Activated naive CD8-positive, alpha-beta T cell (primary cell): Measurements from ENCODE around the gene SCIN.
"Not testable (repeated sequence)": the region's sequence is repeated elsewhere in the genome, so short reads cannot be mapped to it uniquely, and the experiment has no call there.

ENCODE experiments used
- H3K27ac Mint-ChIP-seq: one replicate; pipeline ENCODE4 v1.8.0; 2021; ENCODE audit warnings: mixed read lengths
- H3K27me3 Mint-ChIP-seq: one replicate; pipeline ENCODE4 v1.8.0; 2021; ENCODE audit warnings: mixed read lengths
- H3K36me3 Mint-ChIP-seq: one replicate; pipeline ENCODE4 v1.8.0; 2021; ENCODE audit warnings: mixed read lengths
- H3K4me1 Mint-ChIP-seq: one replicate; pipeline ENCODE4 v1.8.0; 2021; ENCODE audit warnings: low read depth, mixed read lengths
- H3K4me3 Mint-ChIP-seq: one replicate; pipeline ENCODE4 v1.8.0; 2021; ENCODE audit warnings: mild to moderate bottlenecking, mixed read lengths
- H3K9me3 Mint-ChIP-seq: one replicate; pipeline ENCODE4 v1.8.0; 2021; ENCODE audit warnings: low read depth, mixed read lengths

Gene SCIN

GRCh38 chr7:12691388-12691787 lies 120.9 kb downstream of the SCIN start:
- H3K36me3 Mint-ChIP-seq, H3K27me3 Mint-ChIP-seq, H3K4me3 Mint-ChIP-seq, H3K27ac Mint-ChIP-seq, H3K9me3 Mint-ChIP-seq: not testable (repeated sequence)
- H3K4me1 Mint-ChIP-seq: peaks cover 27% of the 10 kb centered on the region

- Mint-ChIP-seq H3K9me3 (no peaks in the 10 kb centered on the region), H3K27ac (no peak overlapping the region), H3K36me3 (no peaks in the 10 kb centered on the region), H3K4me3 (no peak overlapping the region), H3K4me1 (peaks cover 27% of the 10 kb centered on the region), H3K27me3 (no peaks in the 10 kb centered on the region)
These were observed 121.5 kb downstream of the SCIN start for GRCh38 chr7:12692035-12692434.

- peaks cover 22% of the 10 kb centered on the region for H3K4me1 Mint-ChIP-seq
- no peaks in the 10 kb centered on the region for H3K27me3 Mint-ChIP-seq
- H3K36me3 Mint-ChIP-seq: no peaks in the 10 kb centered on the region
- no peak overlapping the region for H3K4me3 Mint-ChIP-seq
- H3K27ac Mint-ChIP-seq: no peak overlapping the region
- H3K9me3 Mint-ChIP-seq: no peaks in the 10 kb centered on the region
These were observed 122.1 kb downstream of the SCIN start for GRCh38 chr7:12692479-12693259.

- H3K27ac Mint-ChIP-seq: no peak overlapping the region
- no peaks in the 10 kb centered on the region for H3K36me3 Mint-ChIP-seq
- no peaks in the 10 kb centered on the region for H3K27me3 Mint-ChIP-seq
- no peak overlapping the region for H3K4me3 Mint-ChIP-seq
- no peaks in the 10 kb centered on the region for H3K9me3 Mint-ChIP-seq
- H3K4me1 Mint-ChIP-seq: peaks cover 3% of the 10 kb centered on the region
These were observed 124.3 kb downstream of the SCIN start for GRCh38 chr7:12694817-12695216.

GRCh38 chr7:12695965-12696364 lies 125.4 kb downstream of the SCIN start:
- no peaks in the 10 kb centered on the region for H3K9me3 Mint-ChIP-seq
- no peak overlapping the region for H3K27ac Mint-ChIP-seq
- peaks cover 3% of the 10 kb centered on the region for H3K36me3 Mint-ChIP-seq
- H3K4me3 Mint-ChIP-seq: no peak overlapping the region
- no peaks in the 10 kb centered on the region for H3K27me3 Mint-ChIP-seq
- peaks cover 2% of the 10 kb centered on the region for H3K4me1 Mint-ChIP-seq

- H3K4me3 Mint-ChIP-seq: no peak overlapping the region
- no peaks in the 10 kb centered on the region for H3K27me3 Mint-ChIP-seq
- H3K4me1 Mint-ChIP-seq: no peaks in the 10 kb centered on the region
- peaks cover 4% of the 10 kb centered on the region for H3K9me3 Mint-ChIP-seq
- H3K36me3 Mint-ChIP-seq: peaks cover 3% of the 10 kb centered on the region
- no peak overlapping the region for H3K27ac Mint-ChIP-seq
These were observed 128.8 kb downstream of the SCIN start for GRCh38 chr7:12699299-12699698.

- H3K27me3 Mint-ChIP-seq: no peaks in the 10 kb centered on the region
- H3K4me3 Mint-ChIP-seq: no peak overlapping the region
- peaks cover 4% of the 10 kb centered on the region for H3K9me3 Mint-ChIP-seq
- no peak overlapping the region for H3K27ac Mint-ChIP-seq
- peaks cover 3% of the 10 kb centered on the region for H3K36me3 Mint-ChIP-seq
- no peaks in the 10 kb centered on the region for H3K4me1 Mint-ChIP-seq
These were observed 130.9 kb downstream of the SCIN start for GRCh38 chr7:12701433-12701832.

GRCh38 chr7:12703881-12704280 lies 133.4 kb downstream of the SCIN start:
- Mint-ChIP-seq H3K27ac (no peak overlapping the region), H3K4me3 (no peak overlapping the region), H3K27me3 (no peaks in the 10 kb centered on the region), H3K36me3 (peaks cover 3% of the 10 kb centered on the region), H3K4me1 (no peaks in the 10 kb centered on the region), H3K9me3 (peaks cover 4% of the 10 kb centered on the region)

- H3K27ac Mint-ChIP-seq: no peak overlapping the region
- no peaks in the 10 kb centered on the region for H3K4me1 Mint-ChIP-seq
- no peaks in the 10 kb centered on the region for H3K27me3 Mint-ChIP-seq
- no peak overlapping the region for H3K4me3 Mint-ChIP-seq
- peaks cover 4% of the 10 kb centered on the region for H3K9me3 Mint-ChIP-seq
- no peaks in the 10 kb centered on the region for H3K36me3 Mint-ChIP-seq
These were observed 135.4 kb downstream of the SCIN start for GRCh38 chr7:12705878-12706277.

- H3K27me3 Mint-ChIP-seq: no peaks in the 10 kb centered on the region
- H3K4me3 Mint-ChIP-seq: no peak overlapping the region
- no peak overlapping the region for H3K27ac Mint-ChIP-seq
- no peaks in the 10 kb centered on the region for H3K9me3 Mint-ChIP-seq
- no peaks in the 10 kb centered on the region for H3K4me1 Mint-ChIP-seq
- no peaks in the 10 kb centered on the region for H3K36me3 Mint-ChIP-seq
These were observed 136.5 kb downstream of the SCIN start for GRCh38 chr7:12706900-12707536.

- H3K9me3 Mint-ChIP-seq: no peaks in the 10 kb centered on the region
- no peak overlapping the region for H3K4me3 Mint-ChIP-seq
- H3K27ac Mint-ChIP-seq: no peak overlapping the region
- H3K36me3 Mint-ChIP-seq: no peaks in the 10 kb centered on the region
- H3K4me1 Mint-ChIP-seq: no peaks in the 10 kb centered on the region
- no peaks in the 10 kb centered on the region for H3K27me3 Mint-ChIP-seq
These were observed 137.8 kb downstream of the SCIN start for GRCh38 chr7:12708314-12708713.
